ENCODE results near the gene GUCY1A1. TPM values are rescaled to one million over a fixed set of nuclear protein-coding genes. Genes with fewer than 3 reads are reported as not detected.

Gene GUCY1A1
- total RNA-seq, 1 donor = not detected

DNA sequence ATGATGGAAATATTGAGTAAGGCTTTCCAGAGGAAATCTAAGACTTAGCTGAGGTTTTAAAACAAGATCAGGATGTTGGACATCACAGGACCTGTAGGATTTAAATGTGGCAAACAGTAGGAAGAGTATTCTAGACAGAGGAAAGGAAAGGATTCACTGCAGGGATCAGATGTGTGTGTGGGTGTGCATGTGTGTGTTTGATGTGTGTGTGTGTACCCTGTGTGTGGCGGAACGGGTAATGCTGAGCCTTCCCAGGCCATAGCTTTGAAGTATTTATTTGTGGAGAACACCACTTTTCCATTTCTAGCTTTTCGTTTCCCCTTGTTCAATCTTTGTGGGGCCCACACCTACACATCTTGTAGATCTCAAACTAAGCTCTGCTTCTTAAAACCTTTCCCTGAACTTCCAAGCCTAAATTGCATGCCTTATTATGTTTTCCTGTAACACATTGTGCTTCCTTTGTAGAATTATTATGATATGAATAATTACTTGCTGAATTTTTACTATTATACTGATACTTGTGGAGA lies 6.9 kb downstream of the GUCY1A1 start:
- H3K4me2 ChIP-seq (ENCODE audit: insufficient read depth, low read length) = no peak overlapping the region
- H2AFZ ChIP-seq (ENCODE audit: low read length) = no peak overlapping the region
- no peaks in the 10 kb centered on the region for H3K4me1 ChIP-seq (ENCODE audit: insufficient read depth, low read length)
- no peaks in the 10 kb centered on the region for H3K36me3 ChIP-seq (ENCODE audit: insufficient read depth, low read length)
- no peaks in the 10 kb centered on the region for H3K79me2 ChIP-seq (ENCODE audit: insufficient read depth, low read length)
- H3K27ac ChIP-seq (ENCODE audit: low read depth, low read length) = no peak overlapping the region
- TF ChIP-seq CTCF (IDR thresholded peaks at IDR 0.05; ENCODE audit: extremely low read depth, low read depth, low read length) = no peak
- H3K4me3 ChIP-seq (ENCODE audit: insufficient read depth, low read length) = no peak overlapping the region
- DNase-seq (ENCODE audit: insufficient read length, low spot score, missing footprints) = no peak
- H3K27me3 ChIP-seq (ENCODE audit: insufficient read depth, low read length) = peaks cover 3% of the 10 kb centered on the region
- no peaks in the 10 kb centered on the region for H4K20me1 ChIP-seq (ENCODE audit: insufficient read depth, low read length)
- H3K9me3 ChIP-seq (ENCODE audit: low read depth, low read length) = no peaks in the 10 kb centered on the region

GRCh38 chr4:155674669-155675071 lies 8.0 kb downstream of the GUCY1A1 start:
- H2AFZ ChIP-seq (ENCODE audit: low read length) = no peak overlapping the region
- H4K20me1 ChIP-seq (ENCODE audit: insufficient read depth, low read length) = no peaks in the 10 kb centered on the region
- TF ChIP-seq CTCF (IDR thresholded peaks at IDR 0.05; ENCODE audit: extremely low read depth, low read depth, low read length) = no peak
- no peak overlapping the region for H3K4me3 ChIP-seq (ENCODE audit: insufficient read depth, low read length)
- H3K27me3 ChIP-seq (ENCODE audit: insufficient read depth, low read length) = no peaks in the 10 kb centered on the region
- no peak overlapping the region for H3K27ac ChIP-seq (ENCODE audit: low read depth, low read length)
- no peak overlapping the region for H3K4me2 ChIP-seq (ENCODE audit: insufficient read depth, low read length)
- no peaks in the 10 kb centered on the region for H3K36me3 ChIP-seq (ENCODE audit: insufficient read depth, low read length)
- no peaks in the 10 kb centered on the region for H3K9me3 ChIP-seq (ENCODE audit: low read depth, low read length)
- H3K79me2 ChIP-seq (ENCODE audit: insufficient read depth, low read length) = no peaks in the 10 kb centered on the region
- no peaks in the 10 kb centered on the region for H3K4me1 ChIP-seq (ENCODE audit: insufficient read depth, low read length)
- DNase-seq (ENCODE audit: insufficient read length, low spot score, missing footprints) = no peak

DNA sequence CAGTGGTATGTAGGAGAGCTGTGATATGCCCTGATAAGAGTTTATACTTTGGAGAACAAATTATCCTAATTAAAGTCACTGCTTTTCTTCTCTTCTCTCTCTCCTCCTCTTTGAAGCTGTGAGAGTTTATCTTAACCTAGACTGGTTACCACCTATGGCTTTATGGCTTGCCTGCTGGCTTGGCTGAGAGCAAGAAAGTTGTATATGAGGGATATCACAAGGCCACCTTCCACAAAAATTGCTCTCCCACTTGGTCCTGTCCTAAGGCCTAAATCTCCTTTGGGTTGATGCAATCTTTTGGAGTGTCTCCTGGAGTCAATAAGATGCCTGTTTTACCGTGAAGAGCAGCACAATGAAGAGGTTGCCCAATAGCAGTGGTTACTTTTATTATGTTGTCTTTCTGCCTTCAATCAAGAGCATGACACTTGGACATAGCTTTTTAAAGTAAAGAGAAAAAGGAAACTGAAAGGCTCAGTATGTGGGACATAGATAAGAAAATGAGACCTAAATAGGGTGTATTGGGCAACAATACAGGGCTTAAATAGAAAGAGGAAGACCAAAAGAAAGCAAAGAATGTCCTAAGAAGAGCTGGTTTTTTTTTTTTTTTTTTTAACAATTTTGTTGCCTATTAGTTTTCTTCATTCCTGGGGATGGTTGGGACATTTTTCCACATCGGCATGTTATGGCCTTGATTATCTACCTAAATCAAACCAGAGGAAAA lies 9.2 kb downstream of the GUCY1A1 start:
- no peaks in the 10 kb centered on the region for H3K4me1 ChIP-seq (ENCODE audit: insufficient read depth, low read length)
- TF ChIP-seq CTCF (IDR thresholded peaks at IDR 0.05; ENCODE audit: extremely low read depth, low read depth, low read length) = no peak

DNA sequence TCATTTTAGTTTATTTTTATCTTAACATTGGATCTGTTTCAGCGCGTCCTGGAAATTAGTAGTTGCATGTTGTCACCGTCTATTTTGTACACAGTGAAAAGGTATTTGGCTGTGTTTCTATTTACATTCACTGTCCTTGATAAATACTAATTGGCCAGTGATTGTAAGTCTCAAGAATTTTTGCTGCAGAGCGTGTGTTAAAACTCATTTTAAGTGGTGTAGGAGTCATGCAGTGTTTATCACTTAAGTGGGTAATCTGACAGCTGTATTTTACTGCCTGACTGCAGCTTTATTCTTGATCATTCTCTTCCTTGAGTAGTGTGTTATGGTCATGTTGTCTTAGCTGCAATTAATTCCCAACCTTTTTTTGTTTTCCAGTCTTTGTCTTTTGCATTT lies 9.8 kb downstream of the GUCY1A1 start:
- Histone ChIP-seq H3K9me3 (ENCODE audit: low read depth, low read length) (no peaks in the 10 kb centered on the region), H3K27me3 (ENCODE audit: insufficient read depth, low read length) (no peaks in the 10 kb centered on the region), H4K20me1 (ENCODE audit: insufficient read depth, low read length) (no peaks in the 10 kb centered on the region), H3K4me2 (ENCODE audit: insufficient read depth, low read length) (no peak overlapping the region), H3K79me2 (ENCODE audit: insufficient read depth, low read length) (no peaks in the 10 kb centered on the region), H3K36me3 (ENCODE audit: insufficient read depth, low read length) (no peaks in the 10 kb centered on the region), H3K4me1 (ENCODE audit: insufficient read depth, low read length) (no peaks in the 10 kb centered on the region), H3K27ac (ENCODE audit: low read depth, low read length) (no peak overlapping the region), H3K4me3 (ENCODE audit: insufficient read depth, low read length) (no peak overlapping the region), H2AFZ (ENCODE audit: low read length) (no peak overlapping the region)
- no peak for TF ChIP-seq CTCF (IDR thresholded peaks at IDR 0.05; ENCODE audit: extremely low read depth, low read depth, low read length)
- no peak for DNase-seq (ENCODE audit: insufficient read length, low spot score, missing footprints)

More for the DNA sequence above, 9.2 kb downstream of the GUCY1A1 start:
- Histone ChIP-seq H3K79me2 (ENCODE audit: insufficient read depth, low read length) (no peaks in the 10 kb centered on the region), H3K27ac (ENCODE audit: low read depth, low read length) (no peak overlapping the region), H3K36me3 (ENCODE audit: insufficient read depth, low read length) (no peaks in the 10 kb centered on the region), H3K9me3 (ENCODE audit: low read depth, low read length) (no peaks in the 10 kb centered on the region), H3K4me2 (ENCODE audit: insufficient read depth, low read length) (no peak overlapping the region), H4K20me1 (ENCODE audit: insufficient read depth, low read length) (no peaks in the 10 kb centered on the region), H3K4me3 (ENCODE audit: insufficient read depth, low read length) (no peak overlapping the region), H2AFZ (ENCODE audit: low read length) (no peak overlapping the region), H3K27me3 (ENCODE audit: insufficient read depth, low read length) (no peaks in the 10 kb centered on the region)
- no peak for DNase-seq (ENCODE audit: insufficient read length, low spot score, missing footprints)

Measured in osteoblast (primary cell).